Ecto neural progenitor cell (in vitro differentiated cells): ENCODE measurements around the gene RRP1.
"Not testable (repeated sequence)": the region's sequence is repeated elsewhere in the genome, so short reads cannot be mapped to it uniquely, and the experiment has no call there.

ENCODE experiments used
- DNase-seq: peaks from one replicate; pipeline ENCODE4 v3.0.0-alpha.2; 2018; ENCODE audit warnings: low spot score

RRP1 gene

GRCh38 chr21:43817157-43818086 is 28.0 kb downstream of the RRP1 start:
- no peak for DNase-seq

GRCh38 chr21:43818685-43819084 is 29.3 kb downstream of the RRP1 start:
- DNase-seq: no peak

- DNase-seq: no peak
Observed at GRCh38 chr21:43819511-43820405, 30.4 kb downstream of the RRP1 start.

DNA sequence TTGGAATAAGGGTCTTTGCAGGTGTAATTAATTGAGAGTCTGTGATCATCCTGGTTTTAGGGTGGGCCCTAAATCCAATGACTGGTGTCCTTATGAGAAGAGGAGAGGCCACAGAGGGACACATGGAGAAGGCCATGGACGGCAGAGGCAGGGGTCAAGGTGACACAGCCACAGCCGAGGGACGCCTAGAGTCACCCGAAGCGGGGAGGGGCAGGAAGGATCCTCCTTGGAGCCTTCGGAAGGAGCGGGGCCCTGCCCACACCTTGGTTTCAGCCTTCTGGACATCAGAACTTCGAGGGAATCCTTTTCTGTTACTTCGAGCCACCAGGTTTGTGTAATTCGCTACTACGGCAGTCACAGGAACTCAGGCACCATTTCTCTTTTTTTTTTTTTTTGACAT is 31.1 kb downstream of the RRP1 start:
- DNase-seq: no peak

DNA sequence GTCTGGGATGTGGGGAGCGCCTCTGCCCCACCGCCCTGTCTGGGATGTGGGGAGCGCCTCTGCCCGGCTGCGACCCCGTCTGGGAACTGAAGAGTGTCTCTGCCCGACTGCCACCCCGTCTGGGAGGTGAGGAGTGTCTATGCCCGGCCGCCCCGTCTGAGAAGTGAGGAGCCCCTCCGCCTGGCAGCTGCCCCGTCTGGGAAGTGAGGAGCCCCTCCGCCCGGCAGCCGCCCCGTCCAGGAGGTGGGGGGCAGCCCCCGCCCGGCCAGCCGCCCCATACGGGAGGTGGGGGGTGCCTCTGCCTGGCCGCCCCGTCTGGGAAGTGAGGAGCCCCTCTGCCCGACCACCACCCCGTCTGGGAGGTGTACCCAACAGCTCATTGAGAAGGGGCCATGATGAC is 32.8 kb downstream of the RRP1 start:
- DNase-seq: not testable (repeated sequence)

- not testable (repeated sequence) for DNase-seq
Observed at GRCh38 chr21:43822741-43823140, 33.4 kb downstream of the RRP1 start.

DNA sequence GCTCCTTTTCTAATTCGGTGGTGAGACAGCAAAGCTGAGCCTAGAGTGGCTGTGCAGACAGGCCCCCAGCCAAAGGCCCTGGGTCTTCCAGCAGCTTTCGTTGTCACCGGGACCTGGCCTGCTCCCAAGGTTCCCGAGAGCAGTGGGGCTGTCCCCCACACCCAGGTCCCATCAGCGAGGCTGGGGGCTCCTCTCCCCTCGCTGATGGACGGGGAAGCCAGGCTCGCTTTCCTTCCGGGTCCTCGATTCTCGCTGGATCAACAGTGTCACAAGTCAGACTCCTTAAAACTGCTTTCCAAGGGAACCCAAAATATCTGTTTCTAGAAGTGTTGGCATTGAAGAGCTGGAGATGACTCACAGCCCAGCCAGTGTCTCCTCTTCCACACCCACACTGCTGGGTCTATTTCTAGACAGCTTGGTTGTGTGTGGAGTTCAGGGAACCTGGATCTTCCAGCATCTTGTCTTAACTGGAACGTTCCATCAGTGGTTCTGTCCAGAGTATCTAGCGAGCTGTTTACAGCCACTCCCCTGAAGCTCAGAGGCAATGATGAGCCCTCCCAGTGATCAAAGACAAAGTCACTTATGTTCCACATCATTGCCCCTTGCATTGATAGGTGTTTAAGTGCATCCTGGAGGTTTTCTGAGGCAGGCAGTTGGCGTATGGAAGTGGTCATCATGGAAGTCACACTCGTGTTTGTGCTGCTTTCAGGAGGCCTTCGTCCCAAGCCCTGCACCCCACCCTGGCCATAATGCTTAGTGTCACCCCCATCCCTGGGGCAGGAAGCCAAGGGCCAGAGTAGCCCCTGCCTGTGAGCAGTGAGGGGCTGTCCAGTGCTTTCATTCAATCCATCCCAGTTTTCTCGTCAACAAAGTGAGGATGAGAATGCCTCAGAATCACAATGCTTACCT is 35.2 kb downstream of the RRP1 start:
- DNase-seq: no peak

- DNase-seq: no peak
Observed at GRCh38 chr21:43825242-43825935, 36.0 kb downstream of the RRP1 start.

GRCh38 chr21:43825936-43826622 is 36.7 kb downstream of the RRP1 start:
- no peak for DNase-seq

- no peak for DNase-seq
Observed at GRCh38 chr21:43826623-43826974, 37.2 kb downstream of the RRP1 start.

DNA sequence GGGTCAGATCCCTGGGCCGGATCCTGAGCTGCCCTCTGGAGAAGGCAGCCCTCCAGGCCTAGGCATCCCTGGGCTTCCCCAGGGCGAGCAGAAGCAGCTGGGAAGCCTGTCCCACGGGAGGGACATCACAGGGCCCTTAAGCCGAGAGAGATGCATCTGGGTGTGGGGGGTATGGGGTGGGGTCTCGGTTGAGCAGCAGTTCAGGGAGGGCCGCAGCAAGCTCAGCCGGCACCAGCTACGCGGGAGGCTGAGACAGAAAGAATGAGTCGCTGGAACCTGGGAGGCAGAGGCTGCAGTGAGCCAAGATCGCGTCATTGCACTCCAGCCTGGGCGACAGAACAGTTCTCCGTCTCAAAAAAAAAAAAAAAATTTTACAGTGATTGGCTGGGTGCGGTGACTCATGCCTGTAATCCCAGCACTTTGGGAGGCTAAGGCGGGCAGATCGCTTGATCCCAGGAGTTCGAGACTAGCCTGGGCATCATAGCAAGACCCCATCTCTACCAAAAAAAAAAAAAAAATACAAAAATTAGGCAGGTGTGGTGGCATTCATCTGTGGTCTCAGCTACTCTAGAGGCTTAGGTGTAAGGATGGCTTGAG is 37.7 kb downstream of the RRP1 start:
- DNase-seq: no peak

DNA sequence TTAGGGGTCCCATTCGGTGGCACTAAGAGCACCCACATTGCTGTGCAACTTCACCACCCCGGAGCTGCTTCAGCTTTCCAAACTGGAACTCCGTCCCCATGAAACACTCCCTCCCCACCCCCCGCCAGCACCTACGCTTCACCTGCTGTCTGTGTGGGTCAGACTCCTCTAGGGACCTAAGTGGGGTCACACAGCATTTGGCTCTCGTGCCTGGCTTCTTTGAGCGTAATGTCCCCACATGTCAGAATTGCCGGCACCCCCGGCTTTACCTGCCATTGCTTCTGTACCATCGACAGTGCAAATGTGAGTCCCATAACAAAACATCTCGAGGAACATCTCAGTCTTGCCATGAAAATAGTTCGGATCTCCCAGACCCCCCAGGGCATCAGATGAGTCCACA is 39.8 kb downstream of the RRP1 start:
- DNase-seq: no peak

- no peak for DNase-seq
Observed at GRCh38 chr21:43829575-43830119, 40.3 kb downstream of the RRP1 start.

- DNase-seq: no peak
Observed at GRCh38 chr21:43832158-43832550, 42.8 kb downstream of the RRP1 start.

DNA sequence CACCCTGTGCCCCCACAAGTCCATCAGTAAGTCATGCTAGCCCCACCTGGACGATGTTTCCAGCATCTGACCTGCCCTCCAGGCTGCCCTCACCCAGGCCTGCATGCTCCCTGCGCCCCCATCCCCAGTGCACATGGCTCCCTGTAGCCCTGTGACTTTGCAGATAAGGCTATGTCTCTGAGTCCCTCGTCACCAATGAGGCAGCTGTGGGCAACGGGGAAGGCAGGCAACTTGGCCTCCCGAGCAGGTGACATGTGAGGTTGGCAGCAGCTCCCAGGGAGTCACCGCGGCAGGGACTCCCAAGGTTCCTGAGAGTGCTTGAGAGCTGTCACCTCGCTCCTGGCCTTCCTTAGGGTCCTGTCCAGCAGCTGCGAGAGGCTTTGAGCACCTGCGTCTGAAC is 43.3 kb downstream of the RRP1 start:
- no peak for DNase-seq

DNA sequence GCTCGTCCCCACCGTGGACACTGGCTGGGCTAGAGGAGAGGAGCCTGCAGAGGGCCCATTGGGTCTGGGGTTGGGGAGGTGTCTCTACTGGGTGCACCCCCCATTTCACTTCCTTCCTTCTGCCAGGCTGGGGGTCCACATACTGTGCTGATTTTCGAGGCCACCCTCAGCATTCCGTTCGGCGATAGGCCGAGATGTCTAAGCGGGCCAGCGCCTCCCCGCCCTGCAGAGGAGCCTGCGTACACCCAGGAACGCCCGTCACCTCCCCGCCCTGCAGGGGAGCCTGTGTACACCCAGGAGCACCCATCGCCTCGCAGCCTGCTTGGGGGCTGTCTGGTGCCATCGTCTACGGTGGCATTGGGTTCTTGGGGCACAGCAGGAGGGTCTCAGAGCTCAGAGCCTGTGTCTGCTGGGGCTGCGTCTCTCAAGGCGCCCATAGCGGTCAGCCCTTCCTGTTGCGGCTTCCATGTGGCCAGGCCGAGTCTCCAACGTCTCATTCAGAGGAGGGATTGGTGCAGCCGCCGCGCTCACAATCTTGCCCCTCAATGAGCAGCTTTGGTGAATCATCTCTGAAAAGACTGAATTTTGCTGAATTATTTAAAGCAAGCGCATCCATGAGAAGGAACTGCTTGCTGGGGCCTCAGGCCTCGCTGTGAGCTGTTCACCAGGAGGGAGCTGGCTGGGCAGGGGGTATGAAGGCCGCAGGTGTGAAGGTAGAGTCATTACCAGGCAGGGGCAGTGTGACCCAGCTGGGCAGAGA is 44.9 kb downstream of the RRP1 start:
- no peak for DNase-seq

GRCh38 chr21:43835050-43835449 is 45.7 kb downstream of the RRP1 start:
- DNase-seq: no peak

GRCh38 chr21:43835861-43836260 is 46.5 kb downstream of the RRP1 start:
- DNase-seq: no peak

DNA sequence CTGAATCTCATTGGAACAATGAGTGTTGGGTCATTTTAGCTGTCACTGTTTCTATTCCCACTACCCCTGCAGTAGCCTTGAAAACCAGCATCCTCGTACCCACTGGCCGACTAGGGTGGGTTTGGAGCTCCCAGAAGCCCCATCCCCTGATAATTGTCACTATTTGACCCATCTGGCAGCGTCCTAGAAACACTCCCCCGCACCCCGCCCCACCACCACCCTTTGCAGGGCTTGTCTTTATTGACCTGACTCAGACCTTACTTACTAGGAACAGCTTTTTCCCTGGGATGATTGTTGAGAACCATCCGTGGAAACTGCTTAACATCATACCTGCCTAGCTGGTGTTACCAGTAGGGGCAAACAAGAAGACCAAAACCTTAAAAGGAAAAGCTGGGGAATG is 47.2 kb downstream of the RRP1 start:
- DNase-seq: no peak
